Ramos (cell line): ENCODE results near the gene PSEN1.

ENCODE experiments used
- in situ Hi-C: fragments of 300-500 bp; cut with MboI; formaldehyde crosslinking; loops from one replicate; pipeline ENCODE4 v1.14.3; 2022; ENCODE audit warnings: low sequenced_read_pairs; ENCODE audit not compliant: unreplicated experiment

PSEN1 gene

GRCh38 chr14:73237786-73238423 lies 101.6 kb downstream of the PSEN1 start:
- in situ Hi-C loops: no loop called here

- in situ Hi-C loops: no loop called here
Measured at GRCh38 chr14:73238424-73238852, 102.1 kb downstream of the PSEN1 start.

- in situ Hi-C loops: no loop called here
Measured at GRCh38 chr14:73238941-73239340, 102.6 kb downstream of the PSEN1 start.

DNA sequence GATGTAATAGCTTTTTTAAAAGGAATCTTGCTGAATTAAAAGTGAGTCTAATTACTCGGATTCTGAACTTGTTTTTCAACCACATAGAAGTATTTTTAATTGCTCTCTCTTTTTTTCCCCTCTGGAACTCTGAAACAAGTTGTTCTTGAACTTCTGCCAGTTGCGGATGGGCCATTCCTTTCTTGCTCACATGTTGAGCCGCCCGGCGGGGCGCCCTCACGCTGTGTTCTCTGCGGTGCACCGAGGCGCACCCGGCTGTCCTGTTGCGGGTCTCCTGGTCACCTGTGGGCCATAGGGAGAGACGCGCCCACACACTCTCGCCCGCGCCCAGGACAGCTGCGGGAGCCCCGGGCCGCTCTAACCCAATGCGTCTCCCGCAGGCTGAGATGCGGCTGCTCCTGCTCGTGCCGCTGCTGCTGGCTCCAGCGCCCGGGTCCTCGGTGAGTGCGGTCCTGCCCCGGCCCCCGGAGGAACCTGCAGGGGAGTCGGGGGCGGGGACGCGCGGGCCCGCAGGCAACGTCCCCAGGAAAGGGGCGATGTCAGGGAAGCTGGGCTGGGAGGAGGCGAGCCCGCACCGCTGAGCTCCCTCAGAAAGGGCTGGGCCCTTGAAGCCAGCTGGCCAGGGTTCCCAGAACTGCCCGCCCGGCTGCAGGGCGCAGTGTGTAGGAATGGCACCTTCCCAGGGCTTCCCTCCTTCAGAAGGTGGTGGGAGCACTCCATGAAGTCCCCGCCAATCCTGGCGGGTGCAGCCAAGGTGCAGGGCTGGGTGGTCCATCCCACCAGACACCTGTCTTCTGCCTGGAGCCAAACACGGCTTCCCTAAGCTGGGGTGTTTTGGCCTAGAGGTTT lies 103.3 kb downstream of the PSEN1 start:
- in situ Hi-C loops: no loop called here

- in situ Hi-C loops: no loop called here
Measured at GRCh38 chr14:73240816-73241480, 104.6 kb downstream of the PSEN1 start.

GRCh38 chr14:73241481-73242165 lies 105.3 kb downstream of the PSEN1 start:
- in situ Hi-C loops: no loop called here

DNA sequence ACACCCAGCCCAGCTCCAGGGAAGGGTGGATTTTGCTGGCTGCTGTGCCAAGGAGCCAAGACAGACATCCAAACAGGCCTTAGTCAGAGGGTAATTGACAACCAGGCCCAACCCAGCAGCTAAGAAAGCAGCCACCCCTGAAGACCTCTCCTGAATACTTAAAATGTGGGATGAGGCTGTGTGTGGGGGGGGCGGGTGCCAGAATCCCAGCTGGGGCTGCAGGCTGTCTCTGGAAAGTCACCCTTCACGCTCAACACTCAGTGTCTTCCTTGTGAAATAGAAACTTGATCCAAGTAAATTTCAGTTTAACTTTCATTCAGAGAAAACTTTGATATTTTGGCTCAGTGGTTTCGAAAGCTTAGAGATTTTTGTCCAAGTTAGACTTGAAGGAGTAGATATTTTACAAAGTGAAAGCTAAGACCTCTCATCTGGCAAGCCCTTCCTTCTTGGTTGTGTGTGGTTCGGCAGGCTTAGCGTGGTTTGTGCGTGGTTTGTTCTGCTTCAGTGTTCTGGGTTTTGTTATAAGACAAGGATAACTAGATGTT lies 106.1 kb downstream of the PSEN1 start:
- in situ Hi-C loops: no loop called here

DNA sequence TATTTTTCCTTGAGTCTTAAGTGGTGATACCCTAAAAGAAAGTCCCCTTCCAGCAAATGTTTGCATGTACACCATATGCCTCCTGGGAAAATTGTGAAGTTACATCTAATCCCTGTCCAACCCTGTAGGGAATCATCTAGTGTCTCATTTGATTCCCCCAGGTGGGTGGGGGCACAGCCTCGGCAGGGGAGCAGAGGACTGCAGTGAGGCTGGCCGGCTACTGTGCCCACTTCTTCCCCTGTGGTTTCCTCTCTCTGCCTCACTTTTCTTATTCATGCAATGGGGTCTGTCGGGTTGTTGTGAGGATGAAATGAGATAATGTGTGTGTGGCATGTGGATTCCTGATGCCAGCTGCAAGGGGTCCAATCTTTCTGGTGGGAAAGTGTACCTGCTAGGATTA lies 107.0 kb downstream of the PSEN1 start:
- in situ Hi-C loops: no loop called here

DNA sequence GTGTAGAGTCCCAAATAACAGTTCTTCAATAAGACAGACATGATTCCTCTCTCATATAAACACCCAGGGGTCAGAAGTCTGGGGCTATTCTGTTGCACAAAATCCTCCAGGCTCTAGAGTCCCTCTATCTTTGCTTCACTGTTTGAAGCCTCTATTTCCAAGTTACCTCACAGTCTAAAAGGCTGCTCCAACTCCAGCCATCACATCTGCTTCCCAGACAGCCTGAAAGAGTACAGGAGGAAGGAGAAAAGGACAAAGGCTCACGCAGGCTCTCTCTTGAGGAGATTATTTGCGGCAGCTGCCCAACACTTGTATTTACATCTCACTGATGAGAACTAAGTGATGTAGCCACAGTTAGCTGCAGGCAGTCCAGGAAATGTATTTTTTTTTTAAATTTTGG lies 107.4 kb downstream of the PSEN1 start:
- in situ Hi-C loops: no loop called here

- in situ Hi-C loops: no loop called here
Measured at GRCh38 chr14:73244541-73245290, 108.4 kb downstream of the PSEN1 start.

GRCh38 chr14:73245480-73246325 lies 109.4 kb downstream of the PSEN1 start:
- in situ Hi-C loops: no loop called here

- in situ Hi-C loops: no loop called here
Measured at GRCh38 chr14:73246387-73247150, 110.3 kb downstream of the PSEN1 start.

DNA sequence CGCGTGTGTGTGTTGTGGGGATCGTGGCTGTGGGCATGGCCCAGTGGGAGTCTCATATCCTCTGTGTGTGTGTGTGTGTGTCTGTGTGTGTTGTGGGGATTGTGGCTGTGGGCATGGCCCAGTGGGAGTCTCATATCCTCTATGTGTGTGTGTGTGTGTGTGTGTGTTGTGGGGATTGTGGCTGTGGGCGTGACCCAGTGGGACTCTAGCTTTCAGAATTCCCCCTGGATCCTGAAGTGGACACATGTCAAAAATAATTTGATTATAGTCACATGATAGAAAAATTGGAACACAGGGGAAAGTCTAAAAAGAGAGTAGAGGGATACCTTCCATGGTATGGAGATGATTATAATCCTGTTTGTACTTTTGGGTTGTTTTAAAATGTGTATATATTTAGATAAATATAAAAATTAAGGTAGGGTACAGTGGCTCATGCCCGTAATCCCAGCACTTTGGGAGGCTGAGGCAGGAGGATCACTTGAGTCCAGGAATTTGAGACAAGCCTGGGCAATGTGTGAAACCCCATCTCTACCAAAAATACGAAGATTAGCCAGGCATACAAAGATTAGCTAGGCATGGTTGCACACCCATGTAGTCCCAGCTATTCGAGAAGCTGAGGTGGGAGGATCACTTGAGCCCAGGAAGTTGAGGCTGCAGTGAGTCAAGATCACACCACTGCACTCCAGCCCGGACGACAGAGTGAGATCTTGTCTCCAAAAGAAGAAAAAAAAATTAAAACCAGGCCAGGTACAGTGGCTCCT lies 112.0 kb downstream of the PSEN1 start:
- in situ Hi-C loops: no loop called here

DNA sequence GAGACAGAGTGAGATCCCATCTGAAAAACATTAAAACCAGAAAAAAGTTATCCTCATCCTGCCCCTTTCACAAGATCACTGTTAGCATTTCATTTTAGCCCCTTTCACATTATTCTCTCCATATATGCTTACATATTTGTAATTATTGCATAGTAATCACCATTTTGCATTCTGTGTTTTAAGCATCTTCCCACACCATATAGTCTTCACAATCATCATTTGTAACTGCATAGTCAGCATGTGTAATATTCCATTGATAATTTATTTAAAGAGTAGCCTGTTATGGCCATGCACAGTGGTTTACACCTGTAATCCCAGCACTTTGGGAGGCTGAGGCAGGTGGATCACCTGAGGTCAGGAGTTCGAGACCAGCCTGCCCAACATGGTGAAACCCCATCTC lies 112.8 kb downstream of the PSEN1 start:
- in situ Hi-C loops: no loop called here

DNA sequence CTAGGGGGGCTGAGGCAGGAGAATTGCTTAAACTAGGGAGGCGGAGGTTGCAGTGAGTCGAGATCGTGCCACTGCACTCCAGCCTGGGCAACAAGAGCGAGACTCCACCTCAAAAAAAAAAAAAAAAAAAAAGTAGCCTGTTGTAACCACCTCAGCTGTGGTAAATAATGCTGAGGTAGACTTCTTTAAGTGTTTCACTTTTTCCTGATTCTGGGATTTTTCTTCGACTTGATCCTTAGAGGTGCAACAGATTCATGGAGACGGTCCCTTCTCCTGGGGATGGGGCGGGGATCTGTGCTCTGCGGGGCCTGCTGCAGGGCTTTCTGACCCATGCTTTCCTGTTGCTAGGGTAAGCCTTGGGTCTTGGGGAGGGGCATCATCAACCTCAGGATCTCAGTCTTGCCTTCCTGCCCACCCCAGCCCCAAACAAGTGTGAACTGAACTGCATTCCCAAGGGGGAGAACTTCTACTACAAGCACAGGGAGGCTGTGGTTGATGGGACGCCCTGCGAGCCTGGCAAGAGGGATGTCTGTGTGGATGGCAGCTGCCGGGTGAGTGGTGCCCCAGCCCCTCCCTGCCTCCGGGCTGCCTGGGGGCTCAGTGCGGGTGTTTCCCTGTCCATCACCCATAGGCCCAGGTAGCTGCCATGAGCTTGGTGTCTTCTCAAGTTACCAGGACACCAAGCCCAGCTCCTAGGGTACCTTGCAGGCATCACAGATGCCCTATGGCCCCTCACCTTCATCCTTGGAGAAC lies 113.4 kb downstream of the PSEN1 start:
- in situ Hi-C loops: no loop called here

- in situ Hi-C loops: no loop called here
Measured at GRCh38 chr14:73250317-73250713, 114.0 kb downstream of the PSEN1 start.
